Raji (cell line): Measurements from ENCODE around the gene ZGPAT.

Experiments
- POLR2A ChIP-seq: IDR thresholded peaks from 2 replicates; pipeline ENCODE4 v1.6.1; 2011; ENCODE audit warnings: low read depth, low read length, control low read depth; ENCODE audit not compliant: insufficient read depth

Gene ZGPAT

GRCh38 chr20:63741676-63742380 is 34.0 kb downstream of the ZGPAT start:
- TF ChIP-seq POLR2A, result no peak

GRCh38 chr20:63742381-63743024 is 34.7 kb downstream of the ZGPAT start:
- TF ChIP-seq POLR2A, result no peak

GRCh38 chr20:63743210-63743970 is 35.6 kb downstream of the ZGPAT start:
- no peak for TF ChIP-seq POLR2A

GRCh38 chr20:63744158-63744557 is 36.3 kb downstream of the ZGPAT start:
- no peak for TF ChIP-seq POLR2A

- TF ChIP-seq POLR2A, result no peak
These were observed 37.0 kb downstream of the ZGPAT start for GRCh38 chr20:63744574-63745423.

GRCh38 chr20:63745424-63745805 is 37.6 kb downstream of the ZGPAT start:
- TF ChIP-seq POLR2A, result no peak

- TF ChIP-seq POLR2A, result no peak
These were observed 38.3 kb downstream of the ZGPAT start for GRCh38 chr20:63745961-63746731.

- TF ChIP-seq POLR2A, result no peak
These were observed 39.0 kb downstream of the ZGPAT start for GRCh38 chr20:63746751-63747315.

GRCh38 chr20:63747622-63748069 is 39.8 kb downstream of the ZGPAT start:
- TF ChIP-seq POLR2A, result no peak

GRCh38 chr20:63748070-63748933 is 40.5 kb downstream of the ZGPAT start:
- TF ChIP-seq POLR2A, result no peak

GRCh38 chr20:63748934-63749270 is 41.1 kb downstream of the ZGPAT start:
- TF ChIP-seq POLR2A, result no peak

GRCh38 chr20:63749597-63750508 is 42.0 kb downstream of the ZGPAT start:
- TF ChIP-seq POLR2A, result no peak
